Retinal pigment epithelial cell (primary cell): ENCODE data around the gene IPO13.
A peak's percentile ranks its signal among the peaks of the same experiment; 100 is the strongest.

Experiments used
- DNase-seq: peaks from one replicate; pipeline ENCODE4 v3.0.0-alpha.2; 2010; ENCODE audit warnings: low read depth
- H3K4me3 ChIP-seq: 2 replicates; pipeline ENCODE4 v1.5.1; 2011; ENCODE audit warnings: mild to moderate bottlenecking, low read length, control low read depth, moderate library complexity
- TF ChIP-seq, protein P1 (sequence below): conservative IDR thresholded peaks from 2 replicates; pipeline ENCODE4 v1.5.1; 2011; ENCODE audit warnings: low read depth, low read length, control low read depth, inconsistent platforms

Gene IPO13

DNA sequence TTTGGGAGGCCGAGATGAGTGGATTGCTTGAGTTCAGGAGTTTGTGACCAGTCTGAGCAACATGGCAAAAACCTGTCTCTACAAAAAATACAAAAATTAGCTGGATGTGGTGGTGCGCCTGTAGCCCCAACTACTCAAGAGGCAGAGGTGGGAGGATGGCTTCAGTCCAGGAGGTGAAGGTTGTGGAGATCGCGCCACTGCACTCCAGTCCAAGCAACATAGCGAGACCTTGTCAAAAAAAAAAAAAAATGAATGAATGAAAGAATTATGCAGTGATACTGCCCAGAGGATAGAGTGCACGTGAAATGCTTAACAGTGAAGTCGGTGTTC, 22.6 kb downstream of the IPO13 start:
- TF ChIP-seq, protein P1, sequence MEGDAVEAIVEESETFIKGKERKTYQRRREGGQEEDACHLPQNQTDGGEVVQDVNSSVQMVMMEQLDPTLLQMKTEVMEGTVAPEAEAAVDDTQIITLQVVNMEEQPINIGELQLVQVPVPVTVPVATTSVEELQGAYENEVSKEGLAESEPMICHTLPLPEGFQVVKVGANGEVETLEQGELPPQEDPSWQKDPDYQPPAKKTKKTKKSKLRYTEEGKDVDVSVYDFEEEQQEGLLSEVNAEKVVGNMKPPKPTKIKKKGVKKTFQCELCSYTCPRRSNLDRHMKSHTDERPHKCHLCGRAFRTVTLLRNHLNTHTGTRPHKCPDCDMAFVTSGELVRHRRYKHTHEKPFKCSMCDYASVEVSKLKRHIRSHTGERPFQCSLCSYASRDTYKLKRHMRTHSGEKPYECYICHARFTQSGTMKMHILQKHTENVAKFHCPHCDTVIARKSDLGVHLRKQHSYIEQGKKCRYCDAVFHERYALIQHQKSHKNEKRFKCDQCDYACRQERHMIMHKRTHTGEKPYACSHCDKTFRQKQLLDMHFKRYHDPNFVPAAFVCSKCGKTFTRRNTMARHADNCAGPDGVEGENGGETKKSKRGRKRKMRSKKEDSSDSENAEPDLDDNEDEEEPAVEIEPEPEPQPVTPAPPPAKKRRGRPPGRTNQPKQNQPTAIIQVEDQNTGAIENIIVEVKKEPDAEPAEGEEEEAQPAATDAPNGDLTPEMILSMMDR, result no peak
- peak overlapping the region; percentile 98 for H3K4me3 ChIP-seq
- DNase-seq, result no peak

DNA sequence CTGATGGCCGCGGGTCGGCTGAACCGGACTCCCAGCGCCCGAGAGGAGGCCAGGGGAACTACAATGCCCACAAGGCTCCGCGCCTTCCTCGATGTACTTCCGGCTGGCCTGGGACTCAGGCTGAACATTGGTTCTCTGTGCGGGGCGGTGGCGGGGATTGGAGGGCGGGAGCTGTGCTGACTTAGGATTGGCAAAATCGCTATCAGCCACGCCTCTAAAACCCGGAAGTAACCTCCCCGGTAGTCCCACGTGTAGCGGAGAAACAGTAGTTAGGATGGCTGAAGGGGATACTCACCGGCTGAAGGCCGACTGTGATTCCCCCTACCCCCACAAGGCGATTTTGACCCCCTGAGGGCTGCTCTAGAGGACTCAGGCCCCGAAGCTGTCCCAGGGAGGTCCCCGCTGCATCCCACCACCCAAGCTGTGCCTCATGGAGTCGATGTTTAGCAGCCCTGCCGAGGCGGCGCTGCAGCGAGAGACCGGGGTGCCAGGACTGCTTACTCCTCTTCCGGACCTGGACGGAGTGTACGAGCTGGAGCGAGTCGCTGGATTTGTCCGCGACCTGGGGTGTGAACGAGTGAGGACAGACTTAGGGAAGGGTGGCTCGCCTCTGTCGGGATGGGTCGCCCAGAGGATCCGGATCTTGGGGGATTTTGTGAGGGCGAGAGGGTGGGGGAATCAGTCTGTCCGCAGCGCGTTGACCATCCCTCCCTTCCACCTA, 23.2 kb downstream of the IPO13 start, which contains the start of gene DPH2:
TSS of gene DPH2 (plus strand) at position 265 of the 721 bp plus-strand sequence. CDS start at position 431, 166 bp downstream.
- H3K4me3 ChIP-seq, result peak within 1 kb of the TSS; percentile 98
- DNase-seq, result peak; percentile 91
- TF ChIP-seq, protein P1, result peak; percentile 18

DNA sequence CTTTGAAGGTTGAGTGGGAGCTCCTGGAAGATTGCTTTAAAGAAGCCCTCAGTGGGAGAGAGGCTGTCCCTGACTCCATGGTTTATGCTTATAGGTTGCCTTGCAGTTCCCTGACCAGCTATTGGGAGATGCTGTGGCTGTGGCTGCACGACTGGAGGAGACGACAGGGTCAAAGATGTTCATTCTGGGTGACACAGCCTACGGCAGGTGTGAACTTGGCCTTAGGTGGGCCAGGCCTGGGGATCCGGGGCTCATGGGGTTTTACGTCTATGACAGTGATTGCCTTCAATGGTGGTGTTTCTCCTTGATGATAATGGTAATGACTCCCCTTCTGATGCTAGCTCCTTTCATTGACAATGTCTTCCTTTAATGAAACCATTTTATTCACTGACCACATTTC, 23.8 kb downstream of the IPO13 start:
- DNase-seq, result no peak
- H3K4me3 ChIP-seq, result peak overlapping the region; percentile 98
- TF ChIP-seq, protein P1, result no peak

DNA sequence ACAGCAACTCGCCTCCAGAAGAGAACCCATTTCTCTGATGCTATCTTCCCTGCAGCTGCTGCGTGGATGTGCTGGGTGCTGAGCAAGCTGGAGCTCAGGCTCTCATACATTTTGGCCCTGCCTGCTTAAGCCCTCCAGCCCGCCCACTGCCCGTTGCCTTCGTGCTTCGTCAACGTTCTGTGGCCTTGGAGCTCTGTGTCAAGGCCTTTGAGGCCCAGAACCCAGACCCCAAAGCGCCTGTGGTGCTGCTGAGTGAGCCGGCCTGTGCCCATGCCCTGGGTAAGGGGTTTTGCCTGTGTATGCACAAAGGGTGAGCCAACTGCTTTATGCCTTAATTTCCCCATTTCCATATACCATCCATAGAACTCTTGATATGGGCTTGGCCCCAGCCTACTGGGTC, 24.2 kb downstream of the IPO13 start:
- no peak overlapping the region for H3K4me3 ChIP-seq
- no peak for DNase-seq
- TF ChIP-seq, protein P1, result no peak

DNA sequence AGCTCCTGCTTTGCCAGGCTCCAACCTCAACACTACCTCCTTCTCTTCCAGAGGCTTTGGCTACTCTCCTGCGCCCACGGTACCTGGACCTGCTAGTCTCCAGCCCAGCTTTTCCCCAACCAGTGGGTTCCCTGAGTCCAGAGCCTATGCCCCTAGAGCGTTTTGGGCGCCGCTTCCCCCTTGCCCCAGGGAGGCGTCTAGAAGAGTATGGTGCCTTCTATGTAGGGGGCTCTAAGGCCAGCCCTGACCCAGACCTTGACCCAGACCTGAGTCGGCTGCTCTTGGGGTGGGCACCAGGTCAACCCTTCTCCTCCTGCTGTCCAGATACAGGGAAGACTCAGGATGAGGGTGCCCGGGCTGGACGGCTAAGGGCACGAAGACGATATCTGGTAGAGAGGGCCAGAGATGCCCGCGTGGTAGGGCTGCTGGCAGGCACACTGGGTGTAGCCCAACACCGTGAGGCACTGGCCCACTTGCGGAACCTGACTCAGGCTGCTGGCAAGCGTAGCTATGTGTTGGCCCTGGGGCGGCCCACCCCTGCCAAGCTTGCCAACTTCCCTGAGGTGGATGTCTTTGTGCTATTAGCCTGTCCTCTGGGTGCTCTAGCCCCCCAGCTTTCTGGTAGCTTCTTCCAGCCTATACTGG, 24.7 kb downstream of the IPO13 start:
- DNase-seq, result no peak
- H3K4me3 ChIP-seq, result no peak overlapping the region
- TF ChIP-seq, protein P1, result no peak

DNA sequence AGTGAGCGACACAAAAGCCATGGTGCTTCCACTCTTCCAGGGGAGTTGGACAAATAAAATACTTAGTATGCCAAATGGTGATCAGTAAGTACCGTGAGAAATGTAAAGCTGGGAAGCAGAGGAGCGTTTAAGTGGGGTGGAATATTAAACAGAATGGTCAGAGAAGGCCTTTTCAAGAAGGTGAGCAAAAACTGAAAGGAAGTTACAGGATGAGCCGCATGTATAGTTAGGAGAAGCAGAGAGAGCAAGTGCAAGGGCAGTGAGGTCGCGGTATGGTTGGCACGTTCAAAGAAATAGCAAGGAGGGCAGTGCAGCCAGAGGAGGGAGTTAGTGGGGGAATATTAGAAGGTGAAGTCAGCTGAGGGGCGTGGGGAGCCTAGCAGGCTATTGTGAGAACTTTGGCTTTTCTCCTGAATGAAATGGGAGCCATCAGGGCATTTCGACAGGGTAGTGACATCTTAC, 27.3 kb downstream of the IPO13 start:
- peak overlapping the region; percentile 84 for H3K4me3 ChIP-seq
- TF ChIP-seq, protein P1, result no peak
- DNase-seq, result no peak
